ENCODE measurements around the gene ANKRD37.
"Not testable (repeated sequence)": the region's sequence is repeated elsewhere in the genome, so short reads cannot be mapped to it uniquely, and the experiment has no call there.

ANKRD37 gene

GRCh38 chr4:185357733-185358440, 38.8 kb upstream of the ANKRD37 start:
- Mint-ChIP-seq H3K4me1 (no peaks in the 10 kb centered on the region), H3K27me3 (ENCODE audit: low read depth) (no peaks in the 10 kb centered on the region), H3K9me3 (no peaks in the 10 kb centered on the region), H3K27ac (no peak overlapping the region), H3K4me3 (no peak overlapping the region), H3K36me3 (ENCODE audit: low read depth) (peaks cover 10% of the 10 kb centered on the region)
- no peak for TF ChIP-seq CTCF (IDR thresholded peaks at IDR 0.05; ENCODE audit: unreplicated experiment in 3 of 3)

GRCh38 chr4:185358514-185358913, 38.1 kb upstream of the ANKRD37 start:
- H3K4me1 Mint-ChIP-seq: peaks cover 6% of the 10 kb centered on the region
- H3K36me3 Mint-ChIP-seq (ENCODE audit: low read depth): peaks cover 11% of the 10 kb centered on the region

GRCh38 chr4:185358959-185359358, 37.7 kb upstream of the ANKRD37 start:
- H3K4me1 Mint-ChIP-seq: peaks cover 6% of the 10 kb centered on the region
- no peak overlapping the region for H3K4me3 Mint-ChIP-seq
- no peaks in the 10 kb centered on the region for H3K9me3 Mint-ChIP-seq
- TF ChIP-seq CTCF (IDR thresholded peaks at IDR 0.05; ENCODE audit: unreplicated experiment in 3 of 3): no peak
- H3K27me3 Mint-ChIP-seq (ENCODE audit: low read depth): no peaks in the 10 kb centered on the region
- peaks cover 10% of the 10 kb centered on the region for H3K36me3 Mint-ChIP-seq (ENCODE audit: low read depth)
- no peak overlapping the region for H3K27ac Mint-ChIP-seq

More at GRCh38 chr4:185358514-185358913, 38.1 kb upstream of the ANKRD37 start:
- no peaks in the 10 kb centered on the region for H3K27me3 Mint-ChIP-seq (ENCODE audit: low read depth)
- TF ChIP-seq CTCF (IDR thresholded peaks at IDR 0.05; ENCODE audit: unreplicated experiment in 3 of 3): no peak
- H3K9me3 Mint-ChIP-seq: no peaks in the 10 kb centered on the region
- no peak overlapping the region for H3K27ac Mint-ChIP-seq
- no peak overlapping the region for H3K4me3 Mint-ChIP-seq

- Mint-ChIP-seq H3K36me3 (ENCODE audit: low read depth) (peaks cover 5% of the 10 kb centered on the region), H3K4me1 (peaks cover 6% of the 10 kb centered on the region), H3K9me3 (no peaks in the 10 kb centered on the region), H3K27me3 (ENCODE audit: low read depth) (no peaks in the 10 kb centered on the region), H3K4me3 (no peak overlapping the region), H3K27ac (no peak overlapping the region)
- TF ChIP-seq CTCF (IDR thresholded peaks at IDR 0.05; ENCODE audit: unreplicated experiment in 3 of 3): no peak
Observed at GRCh38 chr4:185359767-185360446, 36.7 kb upstream of the ANKRD37 start.

- H3K4me1 Mint-ChIP-seq: peaks cover 6% of the 10 kb centered on the region
- no peak overlapping the region for H3K4me3 Mint-ChIP-seq
- no peak for TF ChIP-seq CTCF (IDR thresholded peaks at IDR 0.05; ENCODE audit: unreplicated experiment in 3 of 3)
- H3K27me3 Mint-ChIP-seq (ENCODE audit: low read depth): no peaks in the 10 kb centered on the region
- H3K36me3 Mint-ChIP-seq (ENCODE audit: low read depth): peaks cover 7% of the 10 kb centered on the region
- H3K9me3 Mint-ChIP-seq: no peaks in the 10 kb centered on the region
- H3K27ac Mint-ChIP-seq: no peak overlapping the region
Observed at GRCh38 chr4:185361872-185362271, 34.8 kb upstream of the ANKRD37 start.

- not testable (repeated sequence) for H3K9me3 Mint-ChIP-seq; H3K27ac Mint-ChIP-seq; H3K27me3 Mint-ChIP-seq (ENCODE audit: low read depth); H3K36me3 Mint-ChIP-seq (ENCODE audit: low read depth); H3K4me1 Mint-ChIP-seq; H3K4me3 Mint-ChIP-seq
Observed at GRCh38 chr4:185362570-185362969, 34.1 kb upstream of the ANKRD37 start.

Data from nephron (organoid).